Fibroblast of lung (primary cell): ENCODE results near the gene ATP6V1A.

Experiments used
- CTCF ChIP-seq, 2 donors: IDR thresholded peaks in 1 of 2; conservative IDR thresholded peaks in 1 of 2; 1 replicate in 1 of 2; 2 replicates in 1 of 2; pipeline ENCODE4 v1.5.1; 2011 to 2012; ENCODE audit warnings: low read length in 2 of 2, control low read depth in 1 of 2, inconsistent platforms in 1 of 2, low read depth in 1 of 2, mild to moderate bottlenecking in 1 of 2
- EZH2 ChIP-seq: IDR thresholded peaks from 2 replicates; pipeline ENCODE4 v1.5.1; 2012; ENCODE audit warnings: low read length, control low read depth, mild to moderate bottlenecking; ENCODE audit errors: missing control alignments

GRCh38 chr3:113698956-113699355 lies 47.9 kb upstream of the ATP6V1A start:
- no peak for TF ChIP-seq CTCF (conservative IDR thresholded peaks at IDR 0.05 in 1 of 2, IDR thresholded peaks at IDR 0.05 in 1 of 2; ENCODE audit: low read depth in 1 of 2, low read length in 2 of 2)
- no peak for TF ChIP-seq EZH2
